Endothelial cell of umbilical vein (primary cell): ENCODE results near the gene SDSL. TPM values are rescaled to one million over a fixed set of nuclear protein-coding genes. Genes with fewer than 3 reads are reported as not detected.

Source experiments
- BruUV-seq: library from RNA; stranded (reverse); fragments of 400-500 nt; replicated peaks from 2 replicates; lab custom pipeline; 2021; lab: Mats Ljungman, UMichigan
- CTCF ChIA-PET: fragments of 300-600, 350-600 bp; sonication (Branson Sonifier 250); formaldehyde crosslinking; loops from one replicate; lab custom pipeline; 2021; ENCODE audit warnings: antibody characterized with exemption, inconsistent platforms; lab: Charles Lee
- POLR2A ChIA-PET: fragments of 300-600, 350-600 bp; sonication (Branson Sonifier 250); formaldehyde crosslinking; loops from one replicate; lab custom pipeline; 2021; ENCODE audit warnings: antibody characterized with exemption, inconsistent platforms; lab: Charles Lee
- DNase-seq: peaks from one replicate; pipeline ENCODE4 v3.0.0-alpha.2; 2011; ENCODE audit warnings: low read depth, low spot score
- FAIRE-seq: peaks from 2 replicates; lab custom pipeline; 2011; peaks lifted over from hg19 to GRCh38; lab: Jason Lieb, UNC
- H2AFZ ChIP-seq: 2 replicates; pipeline ENCODE4 v1.6.0; 2012; ENCODE audit warnings: low read depth, low read length, control low read depth, inconsistent platforms
- H3K27ac ChIP-seq: 2 replicates; pipeline ENCODE4 v1.5.1; 2011; ENCODE audit warnings: low read depth, mild to moderate bottlenecking, control low read depth, low read length, moderate library complexity; ENCODE audit not compliant: insufficient read depth
- H3K27me3 ChIP-seq, 2 experiments: 2 replicates each; pipeline versions ENCODE4 v1.6.0 to v1.6.1; 2011; ENCODE audit warnings: low read length in 2 of 2, mixed read lengths in 1 of 2; ENCODE audit not compliant: control insufficient read depth in 2 of 2, insufficient read depth in 2 of 2
- H3K36me3 ChIP-seq, 2 experiments: 2 replicates in 1 of 2; 3 replicates in 1 of 2; pipeline ENCODE4 v1.5.1; 2011; ENCODE audit warnings: low read length in 2 of 2, mild to moderate bottlenecking in 1 of 2, moderate library complexity in 1 of 2; ENCODE audit not compliant: control insufficient read depth in 2 of 2, insufficient read depth in 2 of 2; ENCODE audit errors: extremely low read depth in 1 of 2
- H3K4me1 ChIP-seq: 3 replicates; pipeline ENCODE4 v1.5.1; 2011; ENCODE audit warnings: mild to moderate bottlenecking, low read length; ENCODE audit not compliant: control insufficient read depth, insufficient read depth; ENCODE audit errors: extremely low read depth
- H3K4me2 ChIP-seq: 2 replicates; pipeline ENCODE4 v1.6.1; 2011; ENCODE audit warnings: low read length, control low read depth, mixed read lengths; ENCODE audit not compliant: insufficient read depth
- H3K4me3 ChIP-seq, 3 experiments: fragments of 200-600 bp in 1 of 3; sonication (generic), shearing (Covaris generic) in 1 of 3; replicated peaks in 1 of 3; 2 replicates each; pipeline ENCODE4 v1.5.1; 2011 to 2016; ENCODE audit warnings: control low read depth in 3 of 3, low read length in 3 of 3, mild to moderate bottlenecking in 2 of 3, inconsistent platforms in 1 of 3, low read depth in 1 of 3, moderate library complexity in 1 of 3; ENCODE audit not compliant: insufficient read depth in 1 of 3
- H3K79me2 ChIP-seq: 2 replicates; pipeline ENCODE4 v1.6.0; 2012; ENCODE audit warnings: low read length, inconsistent platforms; ENCODE audit not compliant: control insufficient read depth, insufficient read depth
- H3K9ac ChIP-seq: replicated peaks from 2 replicates; pipeline ENCODE3; 2011; ENCODE audit warnings: low read length, control low read depth; ENCODE audit not compliant: insufficient read depth; ENCODE audit errors: extremely low read depth
- H3K9me1 ChIP-seq: replicated peaks from 3 replicates; pipeline ENCODE4 v1.6.0; 2011; ENCODE audit warnings: mild to moderate bottlenecking, low read length; ENCODE audit not compliant: control insufficient read depth, insufficient read depth; ENCODE audit errors: extremely low read depth
- H3K9me3 ChIP-seq: replicated peaks from 2 replicates; pipeline ENCODE4 v1.5.1; 2012; ENCODE audit warnings: low read length, inconsistent platforms; ENCODE audit not compliant: control insufficient read depth, insufficient read depth
- H4K20me1 ChIP-seq: replicated peaks from 2 replicates; pipeline ENCODE3; 2011; ENCODE audit warnings: mild to moderate bottlenecking, low read length; ENCODE audit not compliant: control insufficient read depth, insufficient read depth; ENCODE audit errors: extremely low read depth
- CTCF ChIP-seq, 2 donors: IDR thresholded peaks; 1 replicate in 1 of 2; 2 replicates in 1 of 2; pipeline ENCODE4 v1.5.1; 2011; ENCODE audit warnings: low read length in 2 of 2, mild to moderate bottlenecking in 2 of 2, moderate library complexity in 2 of 2, control low read depth in 1 of 2, inconsistent platforms in 1 of 2, low read depth in 1 of 2; ENCODE audit not compliant: insufficient read depth in 1 of 2; ENCODE audit errors: extremely low read depth in 1 of 2
- EZH2 ChIP-seq: IDR thresholded peaks from 2 replicates; pipeline ENCODE4 v1.6.1; 2012; ENCODE audit warnings: borderline replicate concordance, low read depth, mild to moderate bottlenecking, moderate library complexity, low read length, inconsistent platforms; ENCODE audit not compliant: severe bottlenecking
- FOS ChIP-seq: IDR thresholded peaks from 2 replicates; pipeline ENCODE4 v1.6.1; 2011; ENCODE audit warnings: mild to moderate bottlenecking, low read length, moderate library complexity, borderline replicate concordance; ENCODE audit not compliant: insufficient read depth
- GATA2 ChIP-seq: IDR thresholded peaks from 2 replicates; pipeline ENCODE4 v1.7.0; 2011; ENCODE audit warnings: low read depth, mild to moderate bottlenecking, moderate library complexity, mixed read lengths, low read length; ENCODE audit not compliant: insufficient read length, insufficient read depth
- MAX ChIP-seq: IDR thresholded peaks from 2 replicates; pipeline ENCODE4 v1.6.1; 2011; ENCODE audit not compliant: insufficient read depth, insufficient read length
- MYC ChIP-seq: IDR thresholded peaks from one replicate; pipeline ENCODE4 v1.6.1; 2011; ENCODE audit warnings: mild to moderate bottlenecking, low read depth, low read length
- POLR2A ChIP-seq: IDR thresholded peaks from 2 replicates; pipeline ENCODE4 v1.6.1; 2012; ENCODE audit warnings: low read depth, mild to moderate bottlenecking, control low read depth, low read length
- POLR2AphosphoS5 ChIP-seq: IDR thresholded peaks from 2 replicates; pipeline ENCODE4 v1.6.1; 2012; ENCODE audit warnings: low read depth, mild to moderate bottlenecking, control low read depth, low read length, moderate library complexity; ENCODE audit not compliant: insufficient read depth
- dilution Hi-C: fragments of 300-500 bp; cut with MboI; formaldehyde crosslinking; loops from one replicate; pipeline ENCODE4 v1.15.0; 2019; ENCODE audit warnings: low sequenced_read_pairs; ENCODE audit not compliant: extremely low pct_ligation_motif_present
- intact Hi-C: fragments of 100-400 bp; cut with micrococcal nuclease; formaldehyde crosslinking; loops from one replicate; pipeline ENCODE4 v1.10.0; 2022
- polyA plus RNA-seq, 4 experiments: library from polyadenylated mRNA; depleted of rRNA in 3 of 4; stranded (reverse) in 3 of 4; unstranded in 1 of 4; fragments of >200 nt; gene quantifications; 2 replicates each; pipeline versions ENCODE4 v1.2.1 to v1.2.3, GENCODE V29; 2011 to 2012; ENCODE audit warnings: missing spikeins in 1 of 4
- total RNA-seq: library from RNA; stranded (reverse); gene quantifications from 2 replicates; pipeline ENCODE4 v1.2.3, GENCODE V29; 2021

Gene SDSL
- total and polyA plus RNA-seq, 2 donors (not counting 3 experiments of a cell fraction or from before 2014, with no cell fraction given), result 5.7 to 16.9 TPM

- dilution Hi-C loops (no loop called here), intact Hi-C loops (no loop called here)
- H3K4me3 ChIP-seq, result no peak overlapping the region
- no peak for TF ChIP-seq POLR2A
- TF ChIP-seq MYC, result no peak
- TF ChIP-seq CTCF (IDR thresholded peaks at IDR 0.05; ENCODE audit: extremely low read depth in 1 of 2, insufficient read depth in 1 of 2, low read depth in 1 of 2, low read length in 2 of 2), result no peak
- TF ChIP-seq GATA2, result no peak
- no peak for TF ChIP-seq EZH2
- no peak for TF ChIP-seq MAX
- no peak for TF ChIP-seq POLR2AphosphoS5
- no peak for TF ChIP-seq FOS
- no peak overlapping the region for H2AFZ ChIP-seq
- no peak for FAIRE-seq
- BruUV-seq, result no TSS peak
- no peak overlapping the region for H3K27ac ChIP-seq
- no peak overlapping the region for H3K4me2 ChIP-seq
- DNase-seq, result no peak
- ChIA-PET CTCF (interaction anchor here (6.3 kb wide), 1 partner anchor 16 kb away, joined by 42 read pairs; no protein-coding TSS in a partner anchor), POLR2A (no interaction called here)
- H3K36me3 ChIP-seq, result no peaks in the 10 kb centered on the region
- no peaks in the 10 kb centered on the region for H3K9me3 ChIP-seq
- H3K79me2 ChIP-seq, result no peaks in the 10 kb centered on the region
- H3K27me3 ChIP-seq, result peaks cover 0 to 3% of the 10 kb centered on the region in 2 experiments
- H3K9me1 ChIP-seq, result no peaks in the 10 kb centered on the region
- H4K20me1 ChIP-seq, result no peaks in the 10 kb centered on the region
- H3K4me1 ChIP-seq, result no peaks in the 10 kb centered on the region
- no peak overlapping the region for H3K9ac ChIP-seq
These were observed 13.4 kb upstream of the SDSL start for GRCh38 chr12:113408756-113409298.
